ENCODE results near the gene GTSF1L. TPM values are rescaled to one million over a fixed set of nuclear protein-coding genes. Genes with fewer than 3 reads are reported as not detected.

Gene GTSF1L
- total RNA-seq, 1 experiment from 2014 or later, result not detected

DNA sequence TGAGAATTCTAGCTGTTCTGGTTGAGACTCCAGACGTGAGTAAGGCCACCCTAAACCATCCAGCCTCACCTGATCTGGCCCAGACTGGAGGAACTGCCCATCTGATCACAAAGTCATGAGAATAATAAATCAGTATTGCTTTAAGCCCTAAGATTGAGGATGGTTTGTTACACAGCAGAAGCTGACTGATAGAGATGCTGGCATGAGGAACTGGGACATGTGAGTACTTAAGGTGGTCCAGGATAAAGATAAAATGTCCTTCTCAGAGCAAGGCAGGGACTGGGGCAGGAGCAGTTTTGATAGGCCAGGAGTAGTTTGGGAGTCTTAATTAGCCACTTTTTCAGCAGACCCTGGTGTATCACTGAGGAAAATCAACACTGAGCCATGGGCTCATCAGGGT is 6.8 kb downstream of the GTSF1L start:
- Histone ChIP-seq H3K79me2 (ENCODE audit: insufficient read depth, low read length) (no peaks in the 10 kb centered on the region), H2BK5ac (ENCODE audit: insufficient read length, low read length) (no peak overlapping the region), H3K4ac (ENCODE audit: low read depth, low read length) (no peak overlapping the region), H2BK120ac (ENCODE audit: low read depth, low read length, poor library complexity, severe bottlenecking) (no peak overlapping the region), H3K27me3 (ENCODE audit: insufficient read depth, low read length) (no peaks in the 10 kb centered on the region), H2AK5ac (ENCODE audit: insufficient read length, low read length) (no peak overlapping the region), H3K14ac (ENCODE audit: insufficient read depth, low read length) (no peak overlapping the region), H4K20me1 (ENCODE audit: control insufficient read depth, insufficient read depth, insufficient read length) (no peaks in the 10 kb centered on the region), H3K56ac (ENCODE audit: insufficient read length, low read depth, low read length) (no peak overlapping the region), H3K27ac (ENCODE audit: insufficient read length, low read depth, low read length) (no peak overlapping the region), H3K23ac (ENCODE audit: insufficient read length, low read depth, low read length) (no peak overlapping the region), H4K91ac (ENCODE audit: insufficient read length, low read depth, low read length) (no peak overlapping the region), H4K5ac (ENCODE audit: insufficient read length, low read depth, low read length) (no peak overlapping the region), H2BK20ac (ENCODE audit: low read depth, low read length, poor library complexity, severe bottlenecking) (no peak overlapping the region), H3K79me1 (ENCODE audit: insufficient read depth, low read depth, low read length, poor library complexity, severe bottlenecking) (no peaks in the 10 kb centered on the region), H3T11ph (ENCODE audit: low read length) (no peak overlapping the region), H2AFZ (ENCODE audit: low read length) (no peak overlapping the region), H4K8ac (replicated peaks; ENCODE audit: insufficient read length, low read depth, low read length) (no peak overlapping the region), H2BK15ac (ENCODE audit: low read depth, low read length) (no peak overlapping the region), H3K23me2 (ENCODE audit: insufficient read length, low read depth, low read length, poor library complexity, severe bottlenecking) (no peaks in the 10 kb centered on the region), H3K4me1 (ENCODE audit: insufficient read depth, low read length) (no peaks in the 10 kb centered on the region), H3K18ac (ENCODE audit: insufficient read length, low read depth, low read length) (no peak overlapping the region), H3K9me3 (ENCODE audit: control insufficient read depth, low read depth, low read length) (no peaks in the 10 kb centered on the region), H2BK12ac (ENCODE audit: insufficient read length, low read depth, low read length) (no peak overlapping the region), H3K9ac (ENCODE audit: extremely low read depth, insufficient read length, low read length) (no peak overlapping the region), H3K4me2 (ENCODE audit: insufficient read depth, insufficient read length, low read length) (no peak overlapping the region)
- no peak for DNase-seq
- Mint-ChIP-seq H3K4me3 (no peak overlapping the region; a peak in 1 of 5 replicates), H3K4me1 (peaks cover 8 to 14% of the 10 kb centered on the region in 2 experiments), H3K27me3 (ENCODE audit: low read depth) (peaks cover 3% of the 10 kb centered on the region), H3K27ac (no peak overlapping the region; a peak in 1 of 7 replicates), H3K9me3 (no peaks in the 10 kb centered on the region), H3K36me3 (ENCODE audit: insufficient read depth in 1 of 3, low read depth in 3 of 3) (peaks cover 23 to 28% (median 24%) of the 10 kb centered on the region in 3 experiments)
- TF ChIP-seq, protein P1, sequence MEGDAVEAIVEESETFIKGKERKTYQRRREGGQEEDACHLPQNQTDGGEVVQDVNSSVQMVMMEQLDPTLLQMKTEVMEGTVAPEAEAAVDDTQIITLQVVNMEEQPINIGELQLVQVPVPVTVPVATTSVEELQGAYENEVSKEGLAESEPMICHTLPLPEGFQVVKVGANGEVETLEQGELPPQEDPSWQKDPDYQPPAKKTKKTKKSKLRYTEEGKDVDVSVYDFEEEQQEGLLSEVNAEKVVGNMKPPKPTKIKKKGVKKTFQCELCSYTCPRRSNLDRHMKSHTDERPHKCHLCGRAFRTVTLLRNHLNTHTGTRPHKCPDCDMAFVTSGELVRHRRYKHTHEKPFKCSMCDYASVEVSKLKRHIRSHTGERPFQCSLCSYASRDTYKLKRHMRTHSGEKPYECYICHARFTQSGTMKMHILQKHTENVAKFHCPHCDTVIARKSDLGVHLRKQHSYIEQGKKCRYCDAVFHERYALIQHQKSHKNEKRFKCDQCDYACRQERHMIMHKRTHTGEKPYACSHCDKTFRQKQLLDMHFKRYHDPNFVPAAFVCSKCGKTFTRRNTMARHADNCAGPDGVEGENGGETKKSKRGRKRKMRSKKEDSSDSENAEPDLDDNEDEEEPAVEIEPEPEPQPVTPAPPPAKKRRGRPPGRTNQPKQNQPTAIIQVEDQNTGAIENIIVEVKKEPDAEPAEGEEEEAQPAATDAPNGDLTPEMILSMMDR (conservative IDR thresholded peaks at IDR 0.05), result no peak
- no CpG with 5 or more reads among the region's 1 CpG for WGBS (ENCODE audit: extremely low coverage, insufficient read length, low lambda C conversion rate)
